GM19023 (cell line): ENCODE measurements around the gene PLD5.
"Not testable (repeated sequence)": the region's sequence is repeated elsewhere in the genome, so short reads cannot be mapped to it uniquely, and the experiment has no call there.

Experiments
- ATAC-seq: cut with Tn5 transposase; IDR thresholded peaks from one replicate; pipeline ENCODE4 v1.9.1; 2021; ENCODE audit warnings: mild to moderate bottlenecking, moderate library complexity; ENCODE audit not compliant: unreplicated experiment

Gene PLD5

DNA sequence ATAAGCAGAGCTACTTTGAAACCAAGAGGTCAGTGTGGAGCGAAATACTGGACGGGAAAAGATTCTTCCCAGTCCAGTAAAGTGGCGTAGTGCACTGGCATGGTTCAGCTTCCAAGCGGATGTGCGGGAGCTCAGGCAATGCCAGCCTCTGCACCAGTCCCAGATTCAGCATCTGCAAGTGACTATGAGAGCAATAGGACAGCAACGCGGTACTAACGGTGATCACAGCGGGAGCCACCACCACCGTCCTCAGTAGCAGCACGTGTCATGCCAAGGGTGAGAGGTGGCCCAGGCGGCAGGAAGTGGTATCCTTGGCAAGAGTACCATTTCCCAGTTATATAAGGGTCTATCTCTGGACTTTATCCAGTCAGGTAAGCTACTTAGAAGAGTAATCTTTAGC is 17.8 kb downstream of the PLD5 start:
- ATAC-seq, result no peak

DNA sequence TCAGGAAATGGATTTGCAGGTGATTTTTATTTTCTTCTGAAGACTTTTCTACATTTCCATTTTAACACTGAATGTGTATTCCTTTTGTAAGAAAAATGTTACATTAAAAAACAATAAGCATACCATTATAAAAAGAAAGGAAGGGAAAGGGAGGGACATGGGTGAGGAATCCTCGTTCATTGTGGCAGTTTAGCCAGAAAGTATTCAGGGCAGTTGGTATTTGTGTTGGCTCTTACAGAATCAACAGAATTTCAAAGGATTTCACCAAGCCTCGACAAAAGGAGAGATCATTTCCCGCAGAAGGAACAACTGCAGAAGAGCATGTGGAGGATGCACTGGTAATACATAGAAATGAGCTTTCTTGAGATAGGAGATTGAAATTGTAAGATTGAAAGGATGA is 35.0 kb downstream of the PLD5 start:
- no peak for ATAC-seq

DNA sequence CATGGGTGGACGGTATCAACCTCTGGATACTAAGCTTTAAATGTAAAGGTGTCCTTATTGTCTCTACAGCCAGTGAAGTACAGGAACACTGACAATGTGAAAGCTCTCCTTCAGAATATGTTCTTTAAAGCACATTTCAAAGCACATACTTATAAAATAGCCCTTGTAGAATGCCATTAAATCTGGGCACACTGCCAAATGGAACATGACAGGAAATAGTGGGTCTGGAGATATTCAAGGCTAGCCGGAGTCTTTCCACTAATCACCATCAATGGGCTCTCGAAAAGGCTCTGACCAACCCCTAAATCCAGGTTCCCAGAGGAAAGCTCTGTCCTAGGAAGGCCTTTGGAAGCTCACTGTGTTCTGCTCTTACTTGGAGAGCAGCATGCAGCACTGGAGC is 46.6 kb downstream of the PLD5 start:
- no peak for ATAC-seq

DNA sequence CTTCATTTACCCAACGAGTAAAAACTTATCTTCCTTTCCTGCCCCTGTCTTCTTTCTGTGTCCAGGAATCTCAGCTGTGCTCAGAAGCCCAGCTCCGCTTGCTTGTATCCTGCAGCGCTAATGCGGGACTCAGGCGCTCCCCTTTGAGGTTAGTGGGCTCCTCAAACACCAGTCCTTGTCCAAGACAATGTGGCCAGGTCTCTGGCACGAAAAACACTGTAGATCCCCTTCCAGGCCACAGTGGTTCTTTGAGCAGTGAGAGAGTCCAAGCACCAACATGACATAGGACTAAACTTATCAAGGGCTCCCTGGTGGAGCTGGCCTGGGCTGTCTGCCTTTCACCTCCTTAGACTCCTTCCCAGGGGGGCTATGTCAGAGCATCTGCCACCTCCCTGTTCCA is 53.7 kb downstream of the PLD5 start:
- no peak for ATAC-seq

DNA sequence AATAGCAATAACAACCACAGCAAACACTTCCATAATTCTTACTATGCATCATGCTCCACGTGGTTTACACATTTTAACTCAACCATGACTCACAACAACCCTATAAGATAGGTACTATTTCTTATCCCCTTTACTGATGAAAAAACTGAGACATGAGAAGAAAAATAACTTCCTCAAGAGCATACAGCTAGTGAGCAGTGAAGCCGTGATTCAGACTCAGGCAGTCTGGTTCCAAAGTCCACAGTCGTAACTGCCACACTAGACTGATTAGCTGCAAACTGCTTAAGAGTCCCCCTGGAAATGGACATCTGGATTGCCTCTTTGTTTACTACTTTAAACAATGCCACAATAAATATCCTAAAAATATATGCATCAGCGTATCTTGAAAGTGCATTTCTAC is 55.7 kb downstream of the PLD5 start:
- ATAC-seq, result no peak

DNA sequence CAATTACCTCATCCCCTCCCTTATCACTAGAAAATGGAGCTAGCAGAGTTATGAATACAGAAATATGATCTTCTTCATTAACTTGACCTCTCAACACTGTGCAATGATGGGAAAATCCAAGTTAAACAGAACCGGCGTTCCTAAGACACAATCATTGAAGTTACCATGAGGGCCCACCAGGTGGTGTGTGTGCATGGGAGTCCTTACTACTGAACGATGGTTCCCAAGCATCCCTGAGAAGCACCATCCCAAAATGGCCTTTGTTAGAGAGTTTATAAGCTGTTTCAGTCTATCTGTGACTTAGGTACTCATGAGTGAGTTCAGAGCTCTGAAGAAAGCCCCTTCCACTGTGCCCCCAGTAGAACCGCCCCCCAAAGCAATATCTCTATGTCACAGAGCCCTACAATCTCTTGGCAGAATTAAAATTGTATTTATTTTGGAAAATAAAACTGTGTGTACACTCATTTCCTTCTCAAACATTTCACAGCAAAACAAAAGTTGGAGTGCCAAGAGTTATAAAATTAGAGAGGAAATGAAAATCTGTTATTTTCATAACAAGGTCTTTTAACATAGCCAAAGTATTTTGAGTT is 56.8 kb downstream of the PLD5 start:
- no peak for ATAC-seq

DNA sequence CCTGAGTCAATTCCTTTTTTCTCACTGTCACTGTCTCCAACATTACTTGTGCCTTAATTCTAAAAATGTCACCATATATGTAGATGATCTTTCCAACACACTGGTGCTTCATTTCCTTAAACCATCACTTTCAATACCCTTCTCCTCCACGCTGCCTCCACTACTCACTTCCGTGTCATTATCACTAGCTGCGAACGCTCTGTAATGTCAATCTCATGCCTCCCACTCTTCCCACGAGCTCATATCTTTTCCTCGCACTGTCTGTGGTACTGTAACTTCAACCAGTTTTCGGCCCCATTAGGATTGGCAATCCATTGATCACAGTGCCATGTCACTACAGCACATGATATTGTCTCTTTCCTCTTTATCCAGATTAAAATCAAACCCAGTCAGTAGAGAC is 61.6 kb downstream of the PLD5 start:
- no peak for ATAC-seq

DNA sequence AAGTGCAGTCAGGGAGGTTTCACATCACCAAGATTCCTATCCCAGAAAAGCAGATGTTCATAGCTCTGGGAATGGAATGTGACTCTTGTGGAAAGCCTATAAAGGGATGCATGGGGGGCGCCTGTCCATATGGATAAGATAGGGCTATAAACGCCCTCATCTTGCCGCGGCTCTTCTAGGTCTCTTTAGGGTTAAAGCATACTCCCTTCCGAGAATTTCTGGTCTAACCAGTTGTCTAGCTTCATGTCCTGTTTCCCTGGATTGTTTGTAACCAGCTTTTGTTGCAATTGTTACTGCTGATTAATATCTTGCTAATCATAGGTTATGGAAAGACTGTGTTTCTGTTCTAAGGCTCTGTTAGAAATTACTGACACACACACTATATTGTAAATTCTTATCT is 64.8 kb downstream of the PLD5 start:
- ATAC-seq, result not testable (repeated sequence)

DNA sequence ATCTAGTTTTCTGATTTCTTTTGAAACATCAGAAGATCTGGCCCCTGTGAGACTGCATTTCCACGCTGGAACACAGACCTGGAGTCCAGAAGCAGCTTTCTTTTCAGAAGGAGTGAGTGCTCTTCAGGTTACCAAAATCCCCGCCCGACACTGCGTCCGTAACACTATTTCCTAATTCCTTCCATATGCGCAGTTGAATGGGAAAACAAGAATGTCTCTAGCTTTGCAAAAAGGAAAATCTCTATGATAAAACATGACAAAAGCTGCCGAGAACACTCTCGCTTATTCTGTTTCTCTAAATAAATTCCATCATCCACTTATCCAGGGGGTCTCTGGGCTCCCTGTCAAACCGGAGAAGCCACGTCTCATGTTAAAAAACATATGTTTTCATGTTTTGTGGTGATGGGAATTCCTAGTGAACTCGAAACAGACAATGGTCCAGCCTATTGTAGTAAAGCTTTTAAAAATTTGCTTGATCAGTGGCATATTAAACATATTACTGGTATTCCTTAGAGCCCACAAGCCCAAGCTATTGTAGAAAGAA is 67.7 kb downstream of the PLD5 start:
- ATAC-seq, result no peak

DNA sequence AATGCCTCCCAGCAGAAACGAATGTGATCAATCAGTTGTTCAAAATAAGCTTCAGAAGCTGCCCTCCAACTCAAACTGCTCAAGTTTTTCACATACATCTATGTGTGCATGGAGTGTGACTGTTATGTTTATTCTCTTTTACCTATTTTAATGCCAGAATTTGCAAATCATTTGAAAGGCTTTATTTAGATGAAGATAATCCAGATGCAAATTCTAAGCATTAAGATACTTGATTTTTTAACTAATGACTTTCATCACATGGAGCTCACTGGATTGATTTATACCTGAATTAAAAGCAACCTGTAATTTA is 69.5 kb downstream of the PLD5 start:
- ATAC-seq, result no peak

DNA sequence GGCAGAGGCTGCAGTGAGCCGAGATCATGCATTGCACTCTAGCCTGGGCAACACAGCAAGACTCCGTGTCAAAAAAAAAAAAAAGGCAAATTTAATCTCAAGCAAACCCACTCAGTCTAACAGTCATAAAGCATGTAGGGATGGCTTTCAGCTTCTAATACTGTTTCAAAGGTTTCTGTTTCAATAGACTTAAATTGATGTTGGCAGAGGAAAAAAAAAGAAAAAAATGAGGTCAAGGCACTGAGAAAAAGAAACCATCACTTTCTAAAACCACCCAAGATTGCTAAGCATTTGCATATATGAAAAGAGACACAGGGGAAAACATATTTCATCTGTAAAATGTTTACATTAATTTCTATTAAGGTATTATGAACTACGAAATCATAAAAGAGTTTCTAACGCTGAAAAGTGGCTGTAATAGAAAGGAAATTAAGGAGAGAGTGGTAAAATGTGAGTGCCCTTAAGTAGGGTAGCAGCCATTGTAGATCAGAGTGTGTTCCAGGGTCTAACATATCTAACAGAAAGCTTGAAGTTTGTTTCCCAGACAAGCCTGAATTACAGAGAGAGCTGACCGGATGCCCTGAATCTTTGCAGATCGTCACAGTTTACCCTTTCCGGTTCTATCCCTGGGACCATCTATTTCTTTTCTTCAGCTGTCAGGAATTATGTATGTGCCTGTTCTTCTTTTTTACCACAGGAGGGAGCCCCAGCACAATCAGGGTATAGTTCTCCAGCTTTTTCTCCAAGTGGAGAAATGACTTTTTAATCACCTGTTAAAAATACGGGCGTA is 70.0 kb downstream of the PLD5 start:
- no peak for ATAC-seq

DNA sequence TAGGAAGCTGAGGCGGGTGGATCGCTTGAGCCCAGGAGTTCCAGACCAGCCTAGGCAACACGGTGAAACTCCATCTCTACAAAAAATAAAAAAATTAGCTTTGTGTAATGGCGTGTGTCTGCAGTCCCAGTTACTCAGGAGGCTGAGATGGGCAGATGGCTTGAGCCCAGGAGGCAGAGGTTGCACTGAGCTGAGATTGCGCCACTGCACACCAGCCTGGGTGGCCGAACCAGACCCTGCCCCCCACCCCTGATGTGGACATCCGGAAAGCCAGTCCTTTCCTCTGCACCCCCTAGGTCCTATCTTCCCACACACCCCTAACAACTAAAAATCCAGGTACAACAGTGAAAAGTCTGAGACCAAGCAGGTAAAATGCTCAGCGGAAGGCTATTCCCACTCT is 71.9 kb downstream of the PLD5 start:
- no peak for ATAC-seq

DNA sequence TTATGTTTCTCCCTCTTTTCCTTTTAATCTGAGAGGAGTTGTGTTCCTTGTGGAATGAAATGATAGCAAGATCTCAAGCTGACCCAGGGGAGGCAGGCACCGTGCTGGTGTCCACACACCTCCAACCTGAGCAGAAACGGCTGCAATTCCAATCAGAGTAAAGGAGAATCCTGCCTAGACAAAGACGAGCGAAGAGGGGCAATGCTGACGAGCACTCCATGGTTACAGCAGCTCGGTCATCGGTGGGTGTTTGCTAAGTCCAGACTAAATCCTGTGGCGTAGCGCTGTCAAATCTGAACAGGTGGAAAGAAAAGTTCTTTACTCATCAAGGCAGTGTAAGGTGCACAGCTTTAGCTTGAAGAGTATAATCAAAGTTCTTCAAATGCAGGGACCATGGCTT is 74.8 kb downstream of the PLD5 start:
- no peak for ATAC-seq

DNA sequence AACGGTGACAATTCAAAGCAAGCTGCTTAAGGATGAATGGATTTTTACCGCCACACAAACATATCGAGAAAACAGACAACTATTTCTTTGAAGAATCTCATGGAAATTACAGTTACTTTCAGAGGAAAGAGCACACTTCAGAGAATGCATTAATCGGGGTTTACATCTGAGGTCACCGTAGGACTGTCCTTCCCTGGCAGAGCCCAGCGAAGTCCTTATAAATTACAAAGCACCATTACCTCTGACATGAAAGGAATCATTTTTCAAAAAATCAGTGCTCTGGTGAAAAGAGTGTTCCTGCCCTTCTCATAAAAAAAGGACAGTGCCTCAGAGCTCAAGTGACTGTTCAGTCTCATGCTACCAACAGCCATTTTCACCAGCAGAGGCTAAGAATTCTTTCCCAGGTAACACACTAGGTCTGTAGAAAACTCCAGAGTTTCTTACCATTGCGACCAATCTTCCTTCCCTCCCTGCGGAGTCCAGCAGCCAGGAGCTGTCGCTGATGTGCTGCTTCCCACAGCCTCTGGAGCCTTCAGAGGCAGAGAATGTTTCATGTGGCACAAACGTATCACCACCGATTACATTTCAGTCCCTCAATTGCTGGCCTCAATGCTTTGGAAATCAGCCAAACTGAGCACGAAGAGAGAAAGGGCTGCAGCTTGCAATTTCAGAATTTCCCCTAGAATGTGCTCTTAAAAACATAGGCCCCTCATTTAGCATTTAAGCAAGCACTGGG is 75.4 kb downstream of the PLD5 start:
- ATAC-seq, result no peak

DNA sequence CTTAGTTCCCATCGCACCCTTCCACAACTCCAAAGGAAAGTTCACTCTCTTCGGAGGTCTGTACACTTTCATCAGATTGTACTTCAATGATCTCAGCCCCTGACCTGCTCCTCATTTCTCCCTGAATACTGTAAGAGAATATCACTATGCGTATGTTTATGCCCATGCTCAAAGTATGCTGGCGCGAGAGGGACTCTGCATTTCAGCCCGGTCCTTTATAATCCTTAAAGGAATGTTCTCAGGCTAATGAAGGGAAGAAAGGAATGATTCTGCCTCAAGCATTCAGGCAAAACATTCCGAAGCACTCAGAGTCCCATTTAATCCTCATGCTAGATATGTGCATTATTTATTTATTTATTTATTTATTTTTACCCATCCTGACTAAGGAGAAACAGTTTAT is 76.8 kb downstream of the PLD5 start:
- no peak for ATAC-seq

DNA sequence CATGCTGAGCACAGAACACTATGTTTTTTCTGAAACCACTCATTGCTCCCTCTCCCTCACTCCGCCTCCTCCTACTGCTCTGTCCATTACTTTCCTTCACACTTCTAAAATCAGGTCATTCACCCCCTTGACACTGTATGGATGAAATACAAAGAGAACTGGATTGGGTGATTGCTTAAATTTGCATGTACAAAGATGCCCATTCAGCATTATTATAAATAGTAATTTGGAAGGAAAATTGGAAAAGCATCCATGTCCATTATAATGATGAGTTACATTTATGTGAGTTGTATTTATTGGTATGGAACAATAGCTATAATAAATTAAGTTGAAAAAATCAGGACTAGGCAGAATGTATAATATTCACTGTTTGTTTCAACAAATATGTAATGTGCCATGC is 83.7 kb downstream of the PLD5 start:
- ATAC-seq, result no peak

DNA sequence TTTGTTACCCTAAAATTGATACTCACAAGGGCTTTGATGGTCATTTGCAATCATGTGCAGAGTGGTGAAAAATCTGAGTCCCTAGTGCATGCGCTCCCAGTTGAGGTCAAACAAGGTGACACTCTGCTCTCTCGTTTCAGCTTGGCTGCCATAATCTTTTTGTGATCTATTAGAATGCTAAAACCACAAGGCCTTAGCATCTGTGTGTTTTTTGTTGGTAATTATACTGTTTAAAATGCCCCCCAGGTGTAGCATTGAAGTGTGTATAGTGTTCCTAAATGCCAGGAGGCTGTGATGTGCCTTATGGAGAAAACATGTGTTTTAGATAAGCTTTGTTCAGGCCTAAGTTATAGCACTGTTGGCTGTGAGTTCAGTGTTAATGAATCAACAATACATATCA is 89.3 kb downstream of the PLD5 start:
- ATAC-seq, result no peak

DNA sequence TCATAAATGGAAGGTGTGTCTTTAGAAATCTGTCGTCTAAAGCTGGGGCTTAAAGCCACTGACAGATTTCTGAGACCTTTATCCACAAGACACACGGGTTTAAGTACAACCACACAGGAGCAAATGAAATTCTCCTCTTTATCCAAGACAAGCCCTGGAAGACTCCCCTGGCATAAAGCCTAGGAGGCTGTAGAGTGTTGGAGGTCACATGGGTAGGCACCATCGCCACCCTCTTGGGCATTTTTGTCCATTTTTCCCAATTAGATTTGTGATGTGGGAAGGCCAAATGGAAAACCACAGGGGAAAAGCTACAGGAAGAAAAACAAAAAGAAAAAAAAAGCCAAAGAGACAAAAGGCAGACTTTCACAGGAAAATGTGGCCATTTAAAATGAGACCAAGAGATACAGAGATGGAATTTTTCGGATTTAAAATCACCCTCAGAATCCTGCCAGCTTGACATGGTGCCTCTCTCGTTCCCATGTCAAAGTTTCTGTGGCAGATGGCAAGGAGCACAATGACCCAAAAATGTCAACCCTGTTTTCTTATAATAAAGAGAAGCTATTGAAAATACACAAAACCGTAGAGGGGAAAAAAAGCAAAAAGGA is 91.9 kb downstream of the PLD5 start:
- no peak for ATAC-seq

DNA sequence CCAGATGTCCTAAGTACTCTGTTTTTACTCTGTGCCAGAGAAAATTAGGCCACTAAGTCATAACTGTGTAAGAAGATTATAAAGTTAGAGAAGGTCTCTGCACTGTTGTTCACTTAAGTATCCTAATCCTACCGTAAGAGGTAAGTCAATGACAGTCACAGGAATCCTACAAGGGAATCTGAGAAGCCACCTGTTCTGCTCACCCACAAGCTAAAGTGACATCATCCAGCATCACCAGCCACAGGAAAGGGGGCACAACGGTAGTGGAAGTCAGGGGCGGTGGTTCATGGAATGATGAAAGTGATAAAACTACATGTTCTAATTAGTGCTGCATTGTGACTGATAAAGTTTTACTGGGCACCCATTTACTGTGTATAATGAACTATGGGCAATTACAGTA is 92.7 kb downstream of the PLD5 start:
- no peak for ATAC-seq

DNA sequence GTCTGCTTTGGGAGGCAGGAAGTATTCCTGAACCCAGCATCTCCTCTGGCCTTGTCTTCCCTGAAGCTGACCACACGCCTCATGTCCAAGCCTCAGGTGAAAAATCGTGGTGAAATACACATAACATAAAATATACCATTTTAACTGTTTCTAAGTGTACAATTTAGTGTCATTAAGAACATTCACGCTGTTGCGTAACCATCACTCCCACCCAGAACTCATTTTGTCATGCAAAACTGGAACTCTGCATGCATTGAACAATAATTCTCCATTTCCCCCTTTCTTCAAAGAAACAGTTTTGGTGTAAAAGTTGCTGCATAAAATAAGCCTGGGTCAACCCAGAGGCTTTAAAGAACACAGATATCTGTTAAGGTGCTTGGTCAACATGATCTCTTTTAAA is 93.5 kb downstream of the PLD5 start:
- ATAC-seq, result no peak

DNA sequence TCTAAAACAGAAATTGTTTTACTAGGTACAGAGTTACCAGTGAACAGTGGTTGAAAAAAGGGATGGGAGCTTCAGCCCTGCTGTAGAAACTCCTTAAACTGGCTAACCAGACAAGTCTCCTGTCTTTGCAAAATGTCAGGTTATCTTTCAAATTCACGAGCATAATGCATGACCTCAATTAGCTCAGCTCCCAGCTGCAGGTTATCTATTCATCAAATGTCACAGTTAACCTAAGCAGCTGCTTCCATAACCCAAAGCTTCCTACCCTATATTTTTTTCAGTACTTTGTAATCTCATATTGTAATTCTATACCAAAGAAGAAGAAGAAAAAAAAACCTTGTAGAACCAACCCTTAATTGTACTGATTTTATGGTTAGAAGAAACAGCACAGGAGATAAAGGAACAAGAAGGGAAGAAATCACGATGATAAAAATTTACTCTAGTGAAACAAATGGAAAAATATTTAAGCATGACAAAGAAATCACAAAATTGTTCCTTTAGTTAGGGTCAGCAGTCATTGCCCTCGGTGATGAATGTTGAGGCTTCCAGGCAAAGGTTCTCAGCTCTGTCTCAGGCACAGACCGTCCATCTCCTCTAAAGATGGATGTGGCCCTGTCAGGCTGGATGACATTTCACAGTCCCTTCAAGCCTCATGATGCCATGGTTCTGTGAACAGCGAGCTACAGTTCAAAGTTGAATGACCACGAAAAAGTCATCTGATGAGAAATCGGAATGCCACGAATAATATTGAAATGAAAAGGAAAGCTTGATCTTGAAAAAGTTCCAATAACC is 95.9 kb downstream of the PLD5 start:
- no peak for ATAC-seq
